Stimulated activated CD4-positive, alpha-beta T cell treated with anti-CD3 and anti-CD28 coated beads, Interleukin-1b, Interleukin-23, amount 100 ng/mL, for 24 hours (primary cell): Measurements from ENCODE around the gene SERTAD2.
A peak's percentile ranks its signal among the peaks of the same experiment; 100 is the strongest.

Experiments used
- DNase-seq, 4 experiments: peaks; one replicate each; pipeline ENCODE4 v3.0.0-alpha.2; 2020; ENCODE audit warnings: low read depth in 4 of 4, low spot score in 1 of 4

SERTAD2 gene

GRCh38 chr2:64649626-64650025 lies 4.1 kb downstream of the SERTAD2 start:
- DNase-seq: no peak

- DNase-seq: no peak
Measured at GRCh38 chr2:64649013-64649484, 4.7 kb downstream of the SERTAD2 start.

GRCh38 chr2:64646007-64646880 lies 7.5 kb downstream of the SERTAD2 start:
- peak; percentile 77 to 91 (median 84) for DNase-seq

- peak in 1 of 4 experiments; percentile 37 for DNase-seq
Measured at GRCh38 chr2:64644458-64645382, 9.0 kb downstream of the SERTAD2 start.

- DNase-seq: no peak
Measured at GRCh38 chr2:64643838-64644457, 9.8 kb downstream of the SERTAD2 start.

- DNase-seq: no peak
Measured at GRCh38 chr2:64641599-64641998, 12.1 kb downstream of the SERTAD2 start.

- no peak for DNase-seq
Measured at GRCh38 chr2:64640153-64641044, 13.3 kb downstream of the SERTAD2 start.

- no peak for DNase-seq
Measured at GRCh38 chr2:64639691-64640090, 14.0 kb downstream of the SERTAD2 start.

- no peak for DNase-seq
Measured at GRCh38 chr2:64638502-64639120, 15.1 kb downstream of the SERTAD2 start.

- no peak for DNase-seq
Measured at GRCh38 chr2:64637931-64638330, 15.8 kb downstream of the SERTAD2 start.

GRCh38 chr2:64637000-64637635 lies 16.6 kb downstream of the SERTAD2 start:
- DNase-seq: no peak

- DNase-seq: no peak
Measured at GRCh38 chr2:64635976-64636911, 17.5 kb downstream of the SERTAD2 start.

GRCh38 chr2:64634345-64635267 lies 19.1 kb downstream of the SERTAD2 start:
- DNase-seq: no peak

- DNase-seq: no peak
Measured at GRCh38 chr2:64632835-64633819, 20.6 kb downstream of the SERTAD2 start.

GRCh38 chr2:64631771-64632170 lies 21.9 kb downstream of the SERTAD2 start:
- DNase-seq: no peak

- DNase-seq: no peak
Measured at GRCh38 chr2:64630752-64631151, 23.0 kb downstream of the SERTAD2 start.
